ENCODE data around the gene GID8. TPM values are rescaled to one million over a fixed set of nuclear protein-coding genes. Genes with fewer than 3 reads are reported as not detected.
A peak's percentile ranks its signal among the peaks of the same experiment; 100 is the strongest.

The GID8 gene
- total and polyA plus RNA-seq, 8 donors = 24.5 to 52.6 (median 47.6) TPM

GRCh38 chr20:62952373-62952967 lies 14.5 kb downstream of the GID8 start, which contains the start of gene SLC17A9:
Gene SLC17A9, plus strand, starts transcription at chr20:62952709. Its CDS starts 122 bp downstream, at chr20:62952831.
- Histone ChIP-seq H3K4me3 (peak within 1 kb of the TSS; percentile 16 to 47), H3K4me1 (peaks cover 17 to 38% of the 10 kb centered on the region in 2 donors), H3K9me3 (no peaks in the 10 kb centered on the region), H3K36me3 (peaks cover 0 to 39% of the 10 kb centered on the region in 2 donors), H3K27me3 (no peaks in the 10 kb centered on the region), H3K27ac (peak within 1 kb of the TSS; percentile 76 to 86)
- DNase-seq (peak in 3 of 4 donors; percentile 58 to 95 (median 88)), ATAC-seq (peak; percentile 77)
- intact Hi-C loops (cut with DNase I) = no loop called here
- TF ChIP-seq, protein P1, sequence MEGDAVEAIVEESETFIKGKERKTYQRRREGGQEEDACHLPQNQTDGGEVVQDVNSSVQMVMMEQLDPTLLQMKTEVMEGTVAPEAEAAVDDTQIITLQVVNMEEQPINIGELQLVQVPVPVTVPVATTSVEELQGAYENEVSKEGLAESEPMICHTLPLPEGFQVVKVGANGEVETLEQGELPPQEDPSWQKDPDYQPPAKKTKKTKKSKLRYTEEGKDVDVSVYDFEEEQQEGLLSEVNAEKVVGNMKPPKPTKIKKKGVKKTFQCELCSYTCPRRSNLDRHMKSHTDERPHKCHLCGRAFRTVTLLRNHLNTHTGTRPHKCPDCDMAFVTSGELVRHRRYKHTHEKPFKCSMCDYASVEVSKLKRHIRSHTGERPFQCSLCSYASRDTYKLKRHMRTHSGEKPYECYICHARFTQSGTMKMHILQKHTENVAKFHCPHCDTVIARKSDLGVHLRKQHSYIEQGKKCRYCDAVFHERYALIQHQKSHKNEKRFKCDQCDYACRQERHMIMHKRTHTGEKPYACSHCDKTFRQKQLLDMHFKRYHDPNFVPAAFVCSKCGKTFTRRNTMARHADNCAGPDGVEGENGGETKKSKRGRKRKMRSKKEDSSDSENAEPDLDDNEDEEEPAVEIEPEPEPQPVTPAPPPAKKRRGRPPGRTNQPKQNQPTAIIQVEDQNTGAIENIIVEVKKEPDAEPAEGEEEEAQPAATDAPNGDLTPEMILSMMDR (IDR thresholded peaks at IDR 0.05) = peak in 1 of 2 donors; percentile 15

GRCh38 chr20:62952968-62953838 lies 15.3 kb downstream of the GID8 start:
- intact Hi-C loops (cut with DNase I) = no loop called here
- H3K9me3 ChIP-seq = no peaks in the 10 kb centered on the region
- peak overlapping the region; percentile 16 to 47 for H3K4me3 ChIP-seq
- peaks cover 17 to 38% of the 10 kb centered on the region in 2 donors for H3K4me1 ChIP-seq
- TF ChIP-seq, protein P1 (IDR thresholded peaks at IDR 0.05) = no peak
- H3K27ac ChIP-seq = peak overlapping the region; percentile 76 to 86
- DNase-seq = peak in 1 of 4 donors; percentile 71
- H3K27me3 ChIP-seq = no peaks in the 10 kb centered on the region
- ATAC-seq = peak; percentile 1
- H3K36me3 ChIP-seq = peaks cover 0 to 38% of the 10 kb centered on the region in 2 donors

GRCh38 chr20:62953839-62954703 lies 16.1 kb downstream of the GID8 start:
- Histone ChIP-seq H3K9me3 (no peaks in the 10 kb centered on the region), H3K4me1 (peaks cover 17 to 38% of the 10 kb centered on the region in 2 donors), H3K27me3 (no peaks in the 10 kb centered on the region), H3K27ac (peak overlapping the region; percentile 76 to 86), H3K36me3 (peaks cover 0 to 32% of the 10 kb centered on the region in 2 donors), H3K4me3 (peak overlapping the region; percentile 16 to 47)
- ATAC-seq (peak; percentile 85), DNase-seq (peak; percentile 52 to 91 (median 86))
- intact Hi-C loops (cut with DNase I) = no loop called here
- TF ChIP-seq, protein P1 (IDR thresholded peaks at IDR 0.05) = no peak

DNA sequence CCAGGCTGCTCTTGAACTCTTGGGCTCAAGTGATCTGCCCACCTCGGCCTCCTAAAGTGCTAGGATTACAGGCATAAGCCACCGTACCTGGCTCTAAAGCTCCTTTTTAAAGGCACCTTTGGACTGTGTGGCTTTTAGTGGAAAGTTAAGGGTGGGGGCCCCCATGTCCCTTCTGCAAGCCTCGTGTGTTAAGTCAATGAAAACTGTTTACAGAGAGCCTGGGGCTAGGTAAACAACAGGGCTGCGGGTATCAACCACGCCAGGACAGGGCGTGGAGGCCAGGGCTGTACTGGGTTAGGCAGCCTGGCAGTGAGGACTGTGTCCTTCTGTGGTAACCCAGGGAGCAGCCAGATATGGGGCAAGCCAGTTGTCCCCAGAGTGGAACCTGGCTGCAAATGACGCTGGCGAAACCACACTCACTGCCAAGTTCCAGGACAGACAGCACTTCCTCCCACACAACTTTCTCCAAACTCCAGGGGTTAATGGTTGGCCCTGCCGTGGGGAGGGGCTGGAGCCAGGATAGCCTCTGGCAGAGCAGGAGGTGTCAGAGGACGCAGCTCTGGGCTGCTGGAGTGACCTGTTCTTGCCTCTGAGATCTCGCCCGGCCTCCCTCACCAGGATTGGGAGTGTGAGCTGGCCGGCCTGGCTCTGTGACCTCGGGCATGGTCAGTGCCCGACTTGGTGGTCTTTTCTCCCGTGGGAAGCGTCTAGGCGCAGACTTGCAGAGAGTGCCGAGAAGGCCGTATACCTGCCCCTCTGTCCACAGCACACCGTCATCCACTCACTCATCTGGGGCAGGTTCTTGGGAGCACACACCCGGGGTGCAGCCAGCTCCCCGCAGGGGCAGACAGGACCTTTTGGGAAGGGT lies 17.8 kb downstream of the GID8 start:
- no peak overlapping the region for H3K4me3 ChIP-seq
- no peak for ATAC-seq
- no peak overlapping the region for H3K27ac ChIP-seq
- H3K4me1 ChIP-seq = peaks cover 17 to 38% of the 10 kb centered on the region in 2 donors
- TF ChIP-seq, protein P1 (IDR thresholded peaks at IDR 0.05) = no peak
- no peaks in the 10 kb centered on the region for H3K9me3 ChIP-seq
- intact Hi-C loops (cut with DNase I) = no loop called here
- H3K36me3 ChIP-seq = peaks cover 0 to 19% of the 10 kb centered on the region in 2 donors
- DNase-seq = no peak
- H3K27me3 ChIP-seq = no peaks in the 10 kb centered on the region
